HepG2 (cell line): ENCODE results near the gene MTRFR. TPM values are rescaled to one million over a fixed set of nuclear protein-coding genes. Genes with fewer than 3 reads are reported as not detected.

Source experiments
- ARNT2 ChIP-seq: sonication (generic); formaldehyde crosslinking; IDR thresholded peaks from 2 replicates; pipeline ENCODE4 v1.8.0; 2022; ENCODE audit warnings: mild to moderate bottlenecking, low read depth, missing genetic modification reagents, moderate library complexity
- CBX5 ChIP-seq: sonication (generic); formaldehyde crosslinking; IDR thresholded peaks from 2 replicates; pipeline ENCODE4 v1.4.0; 2020; ENCODE audit warnings: missing genetic modification reagents, borderline replicate concordance
- DR1 ChIP-seq: sonication (generic); formaldehyde crosslinking; IDR thresholded peaks from 2 replicates; pipeline ENCODE4 v1.8.0; 2021; ENCODE audit warnings: mild to moderate bottlenecking, missing genetic modification reagents, inconsistent platforms
- FOXO4 ChIP-seq: sonication (generic); formaldehyde crosslinking; conservative IDR thresholded peaks from 2 replicates; pipeline ENCODE4 v1.8.1; 2023; ENCODE audit warnings: missing genetic modification reagents
- HNF1B ChIP-seq: sonication (generic); formaldehyde crosslinking; IDR thresholded peaks from 2 replicates; pipeline ENCODE4 v1.5.1; 2020; ENCODE audit warnings: mild to moderate bottlenecking, moderate library complexity, missing genetic modification reagents
- HNF4A ChIP-seq: sonication (generic); formaldehyde crosslinking; IDR thresholded peaks from 2 replicates; pipeline ENCODE4 v1.4.0; 2020; ENCODE audit warnings: missing genetic modification reagents
- MLLT10 ChIP-seq: sonication (generic); formaldehyde crosslinking; IDR thresholded peaks from 2 replicates; pipeline ENCODE4 v1.4.0; 2020; ENCODE audit warnings: missing genetic modification reagents
- MYPOP ChIP-seq: sonication (generic); formaldehyde crosslinking; IDR thresholded peaks from 2 replicates; pipeline ENCODE4 v1.8.1; 2023; ENCODE audit warnings: mild to moderate bottlenecking, moderate library complexity, missing genetic modification reagents
- PHB2 ChIP-seq: fragments of 450-650 bp; IDR thresholded peaks from 2 replicates; pipeline ENCODE4 v1.6.1; 2018; ENCODE audit not compliant: partially characterized antibody
- SYNCRIP ChIP-seq: fragments of 200-400 bp; formaldehyde crosslinking; IDR thresholded peaks from 2 replicates; pipeline ENCODE4 v1.6.1; 2018; ENCODE audit warnings: mild to moderate bottlenecking, low read depth, low read length; ENCODE audit not compliant: insufficient read depth
- XRCC5 ChIP-seq: fragments of 200-400 bp; formaldehyde crosslinking; optimal IDR thresholded peaks from 2 replicates; pipeline ENCODE3; 2017; ENCODE audit warnings: mild to moderate bottlenecking, low read length
- ZNF160 ChIP-seq: sonication (generic); formaldehyde crosslinking; IDR thresholded peaks from 2 replicates; pipeline ENCODE4 v1.8.0; 2022; ENCODE audit warnings: mild to moderate bottlenecking, inconsistent platforms, missing genetic modification reagents
- ZNF280D ChIP-seq: sonication (generic); formaldehyde crosslinking; IDR thresholded peaks from 2 replicates; pipeline ENCODE4 v1.5.1; 2020; ENCODE audit warnings: mild to moderate bottlenecking, missing genetic modification reagents
- ZNF569 ChIP-seq: sonication (generic); formaldehyde crosslinking; IDR thresholded peaks from 2 replicates; pipeline ENCODE4 v1.5.0; 2020; ENCODE audit warnings: mild to moderate bottlenecking, missing genetic modification reagents, moderate library complexity, borderline replicate concordance
- ZNF639 ChIP-seq: conservative IDR thresholded peaks from 2 replicates; pipeline ENCODE4 v1.6.1; 2018; ENCODE audit warnings: missing genetic modification reagents
- ZNF775 ChIP-seq: sonication (generic); formaldehyde crosslinking; IDR thresholded peaks from 2 replicates; pipeline ENCODE4 v1.4.0; 2020; ENCODE audit warnings: missing genetic modification reagents, mild to moderate bottlenecking, moderate library complexity, borderline replicate concordance
- ZSCAN12 ChIP-seq: sonication (generic); formaldehyde crosslinking; IDR thresholded peaks from 2 replicates; pipeline ENCODE4 v1.9.0; 2021; ENCODE audit warnings: mild to moderate bottlenecking, missing genetic modification reagents
- polyA plus RNA-seq, 8 experiments: library from polyadenylated mRNA; depleted of rRNA in 3 of 8; stranded (reverse) in 7 of 8; unstranded in 1 of 8; fragments of >200 nt; fragmentation: Illumina TruSeq in 4 of 8; extraction: Trizol in 4 of 8; gene quantifications; 2 replicates each; pipeline versions ENCODE4 v1.2.1 to v1.2.3, GENCODE V29; 2011 to 2016; ENCODE audit warnings: low read depth in 4 of 8, missing spikeins in 1 of 8, mixed read lengths in 1 of 8; ENCODE audit not compliant: insufficient read depth in 1 of 8
- total RNA-seq, 5 experiments: library from RNA; depleted of rRNA; stranded (reverse); fragments of >200 nt; fragmentation: Illumina TruSeq; extraction: Trizol; gene quantifications; 2 replicates each; pipeline ENCODE4 v1.2.3, GENCODE V29; 2016; ENCODE audit warnings: low read depth in 1 of 5

The MTRFR gene
- total and polyA plus RNA-seq, 2 of the 13 experiments (the other 11 are each of a cell fraction or from before 2014, with no cell fraction given): 7.1 to 9.9 TPM

- TF ChIP-seq FOXO4 (no peak), DR1 (CRISPR knock-in tag) (no peak), PHB2 (no peak), ZSCAN12 (CRISPR knock-in tag) (no peak), ZNF280D (CRISPR knock-in tag) (peak; percentile 62; the same call in 1 of the 2 replicates), ARNT2 (no peak), MLLT10 (CRISPR knock-in tag) (no peak), ZNF775 (CRISPR knock-in tag) (no peak), HNF4A (CRISPR knock-in tag) (peak; percentile 95), CBX5 (CRISPR knock-in tag) (no peak), HNF1B (CRISPR knock-in tag) (peak; percentile 71; the same call in 1 of the 2 replicates), ZNF569 (CRISPR knock-in tag) (no peak), SYNCRIP (no peak), XRCC5 (no peak), MYPOP (CRISPR knock-in tag) (no peak), ZNF639 (CRISPR knock-in tag) (no peak), ZNF160 (CRISPR knock-in tag) (no peak)
Measured at GRCh38 chr12:123293178-123293760, 60.0 kb downstream of the MTRFR start (continued).
